ENCODE measurements around the gene MYO18A. TPM values are rescaled to one million over a fixed set of nuclear protein-coding genes. Genes with fewer than 3 reads are reported as not detected.

Gene MYO18A
- total RNA-seq, 1 donor from 2014 or later = 11.6 TPM

DNA sequence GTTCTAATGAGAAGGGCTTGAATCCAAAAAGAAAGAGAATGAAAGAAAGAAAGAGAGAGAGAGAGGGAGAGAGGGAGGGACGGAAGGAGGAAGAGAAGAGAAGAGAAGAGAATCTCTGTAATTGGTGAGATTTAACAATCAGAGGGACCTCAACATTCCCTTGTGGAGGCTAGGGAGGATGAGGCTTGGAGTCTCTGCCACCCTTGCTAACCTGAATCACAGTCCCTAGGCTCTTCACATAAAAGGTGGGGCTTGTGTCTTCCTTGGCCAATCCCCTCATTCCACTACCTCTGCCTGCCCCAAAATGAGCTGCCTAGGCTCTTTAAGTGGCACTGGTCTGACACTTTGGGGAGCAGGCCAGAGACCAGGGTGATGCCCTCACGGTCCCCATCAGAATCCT, 107.2 kb downstream of the MYO18A start:
- H3K27ac Mint-ChIP-seq = no peak overlapping the region
- Histone ChIP-seq H3K27ac (no peak overlapping the region), H3K4me3 (no peak overlapping the region), H3K36me3 (no peaks in the 10 kb centered on the region), H3K4me1 (peaks cover 40% of the 10 kb centered on the region), H3K27me3 (no peaks in the 10 kb centered on the region), H3K4me2 (peak overlapping the region; percentile 31), H3K79me2 (ENCODE audit: low read depth) (no peaks in the 10 kb centered on the region), H3K9me3 (ENCODE audit: low read depth) (no peaks in the 10 kb centered on the region), H3K9ac (no peak overlapping the region), H4K20me1 (ENCODE audit: low read depth) (no peaks in the 10 kb centered on the region), H2AFZ (replicated peaks) (no peak overlapping the region), H3F3A (ENCODE audit: low read depth) (peaks cover 38% of the 10 kb centered on the region)
- H3K4me3 Mint-ChIP-seq = no peak overlapping the region
- H3K9me3 Mint-ChIP-seq = no peaks in the 10 kb centered on the region
- DNase-seq (ENCODE audit: low spot score) = no peak
- peaks cover 6% of the 10 kb centered on the region for H3K27me3 Mint-ChIP-seq (ENCODE audit: insufficient read depth, low read depth)
- H3K4me1 Mint-ChIP-seq = peaks cover 13% of the 10 kb centered on the region
- TF ChIP-seq EZH2 (IDR thresholded peaks at IDR 0.05) (no peak), EZH2phosphoT487 (IDR thresholded peaks at IDR 0.05) (no peak)
- TF ChIP-seq, protein P1, sequence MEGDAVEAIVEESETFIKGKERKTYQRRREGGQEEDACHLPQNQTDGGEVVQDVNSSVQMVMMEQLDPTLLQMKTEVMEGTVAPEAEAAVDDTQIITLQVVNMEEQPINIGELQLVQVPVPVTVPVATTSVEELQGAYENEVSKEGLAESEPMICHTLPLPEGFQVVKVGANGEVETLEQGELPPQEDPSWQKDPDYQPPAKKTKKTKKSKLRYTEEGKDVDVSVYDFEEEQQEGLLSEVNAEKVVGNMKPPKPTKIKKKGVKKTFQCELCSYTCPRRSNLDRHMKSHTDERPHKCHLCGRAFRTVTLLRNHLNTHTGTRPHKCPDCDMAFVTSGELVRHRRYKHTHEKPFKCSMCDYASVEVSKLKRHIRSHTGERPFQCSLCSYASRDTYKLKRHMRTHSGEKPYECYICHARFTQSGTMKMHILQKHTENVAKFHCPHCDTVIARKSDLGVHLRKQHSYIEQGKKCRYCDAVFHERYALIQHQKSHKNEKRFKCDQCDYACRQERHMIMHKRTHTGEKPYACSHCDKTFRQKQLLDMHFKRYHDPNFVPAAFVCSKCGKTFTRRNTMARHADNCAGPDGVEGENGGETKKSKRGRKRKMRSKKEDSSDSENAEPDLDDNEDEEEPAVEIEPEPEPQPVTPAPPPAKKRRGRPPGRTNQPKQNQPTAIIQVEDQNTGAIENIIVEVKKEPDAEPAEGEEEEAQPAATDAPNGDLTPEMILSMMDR (IDR thresholded peaks at IDR 0.05) = no peak
- peaks cover 7% of the 10 kb centered on the region for H3K36me3 Mint-ChIP-seq

DNA sequence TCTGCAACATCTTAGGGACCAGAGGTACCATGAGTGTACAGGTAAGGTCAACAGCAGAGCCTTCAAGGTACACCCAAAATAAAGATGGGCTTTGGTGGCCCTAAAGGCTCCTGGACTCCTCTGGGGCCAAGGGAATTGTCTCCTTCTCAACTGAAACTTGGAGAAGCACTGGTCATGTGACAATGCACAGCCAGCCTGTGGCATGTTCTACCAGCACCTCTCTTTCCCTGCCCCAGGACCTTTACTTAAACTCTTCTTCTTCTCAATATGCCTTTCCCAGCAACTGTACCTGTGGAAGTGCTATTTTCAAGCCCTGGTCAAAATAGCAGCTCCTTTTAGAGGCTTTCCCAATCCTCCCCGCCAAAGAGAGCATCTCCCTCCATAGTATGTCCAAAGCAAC, 108.9 kb downstream of the MYO18A start:
- H3K4me2 ChIP-seq = peak overlapping the region; percentile 14
- no peaks in the 10 kb centered on the region for H3K36me3 ChIP-seq
- no peak overlapping the region for H2AFZ ChIP-seq (replicated peaks)
- no peaks in the 10 kb centered on the region for H3K27me3 ChIP-seq
- no peak overlapping the region for H3K27ac ChIP-seq
- H3K79me2 ChIP-seq (ENCODE audit: low read depth) = no peaks in the 10 kb centered on the region
- H3K4me1 ChIP-seq = peaks cover 33% of the 10 kb centered on the region
- Mint-ChIP-seq H3K27ac (no peak overlapping the region), H3K4me1 (peaks cover 21% of the 10 kb centered on the region), H3K27me3 (ENCODE audit: insufficient read depth, low read depth) (peaks cover 10% of the 10 kb centered on the region), H3K4me3 (no peak overlapping the region), H3K9me3 (no peaks in the 10 kb centered on the region), H3K36me3 (peaks cover 3% of the 10 kb centered on the region)
- no peak overlapping the region for H3K4me3 ChIP-seq
- H3K9me3 ChIP-seq (ENCODE audit: low read depth) = no peaks in the 10 kb centered on the region
- no peak overlapping the region for H3K9ac ChIP-seq
- TF ChIP-seq EZH2 (IDR thresholded peaks at IDR 0.05) = no peak
- TF ChIP-seq EZH2phosphoT487 (IDR thresholded peaks at IDR 0.05) = no peak
- TF ChIP-seq, protein P1 (IDR thresholded peaks at IDR 0.05) = no peak
- no peak for DNase-seq (ENCODE audit: low spot score)
- H3F3A ChIP-seq (ENCODE audit: low read depth) = peaks cover 32% of the 10 kb centered on the region
- H4K20me1 ChIP-seq (ENCODE audit: low read depth) = no peaks in the 10 kb centered on the region

DNA sequence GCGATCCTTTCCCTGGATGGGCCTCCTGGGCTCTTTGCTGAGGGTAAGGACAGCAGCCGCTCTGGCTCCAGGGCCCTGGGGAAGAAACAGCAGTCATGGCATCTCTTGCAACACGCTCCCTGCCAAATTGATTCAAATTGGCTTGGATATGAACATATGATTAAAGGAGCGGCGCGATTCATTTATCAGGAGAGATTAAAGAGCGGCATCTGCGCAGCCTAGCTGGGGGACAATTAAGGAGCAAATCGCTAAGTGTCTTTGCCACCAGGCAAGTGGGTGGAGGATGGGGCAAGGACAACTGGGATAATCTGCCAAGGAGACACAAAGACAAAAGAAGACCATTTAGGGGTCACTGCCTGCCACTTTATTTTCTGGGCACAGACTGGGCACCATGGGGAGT, 109.4 kb downstream of the MYO18A start:
- H3F3A ChIP-seq (ENCODE audit: low read depth) = peaks cover 32% of the 10 kb centered on the region
- TF ChIP-seq, protein P1 (IDR thresholded peaks at IDR 0.05) = no peak
- no peak for TF ChIP-seq EZH2 (IDR thresholded peaks at IDR 0.05)
- TF ChIP-seq EZH2phosphoT487 (IDR thresholded peaks at IDR 0.05) = no peak
- H3K79me2 ChIP-seq (ENCODE audit: low read depth) = no peaks in the 10 kb centered on the region
- H3K4me1 ChIP-seq = peaks cover 32% of the 10 kb centered on the region
- peaks cover 22% of the 10 kb centered on the region for H3K4me1 Mint-ChIP-seq
- H3K4me3 ChIP-seq = no peak overlapping the region
- no peak overlapping the region for H3K9ac ChIP-seq
- no peaks in the 10 kb centered on the region for H3K9me3 ChIP-seq (ENCODE audit: low read depth)
- no peaks in the 10 kb centered on the region for H3K36me3 ChIP-seq
- H2AFZ ChIP-seq (replicated peaks) = no peak overlapping the region
- H3K27ac ChIP-seq = peak overlapping the region; percentile 16
- peaks cover 8% of the 10 kb centered on the region for H3K27me3 Mint-ChIP-seq (ENCODE audit: insufficient read depth, low read depth)
- H3K4me2 ChIP-seq = peak overlapping the region; percentile 14
- H3K27me3 ChIP-seq = no peaks in the 10 kb centered on the region
- H4K20me1 ChIP-seq (ENCODE audit: low read depth) = no peaks in the 10 kb centered on the region
- no peaks in the 10 kb centered on the region for H3K36me3 Mint-ChIP-seq
- H3K27ac Mint-ChIP-seq = no peak overlapping the region
- DNase-seq (ENCODE audit: low spot score) = no peak
- no peak overlapping the region for H3K4me3 Mint-ChIP-seq
- no peaks in the 10 kb centered on the region for H3K9me3 Mint-ChIP-seq
